ENCODE measurements around the gene STARD7. TPM values are rescaled to one million over a fixed set of nuclear protein-coding genes. Genes with fewer than 3 reads are reported as not detected.

The STARD7 gene
- total and polyA plus RNA-seq, 2 donors from 2014 or later: 96.6 to 112 TPM

GRCh38 chr2:96254571-96254970 lies 45.9 kb upstream of the STARD7 start:
- intact Hi-C loops (cut with DNase I): no loop called here
- TF ChIP-seq, protein P1, sequence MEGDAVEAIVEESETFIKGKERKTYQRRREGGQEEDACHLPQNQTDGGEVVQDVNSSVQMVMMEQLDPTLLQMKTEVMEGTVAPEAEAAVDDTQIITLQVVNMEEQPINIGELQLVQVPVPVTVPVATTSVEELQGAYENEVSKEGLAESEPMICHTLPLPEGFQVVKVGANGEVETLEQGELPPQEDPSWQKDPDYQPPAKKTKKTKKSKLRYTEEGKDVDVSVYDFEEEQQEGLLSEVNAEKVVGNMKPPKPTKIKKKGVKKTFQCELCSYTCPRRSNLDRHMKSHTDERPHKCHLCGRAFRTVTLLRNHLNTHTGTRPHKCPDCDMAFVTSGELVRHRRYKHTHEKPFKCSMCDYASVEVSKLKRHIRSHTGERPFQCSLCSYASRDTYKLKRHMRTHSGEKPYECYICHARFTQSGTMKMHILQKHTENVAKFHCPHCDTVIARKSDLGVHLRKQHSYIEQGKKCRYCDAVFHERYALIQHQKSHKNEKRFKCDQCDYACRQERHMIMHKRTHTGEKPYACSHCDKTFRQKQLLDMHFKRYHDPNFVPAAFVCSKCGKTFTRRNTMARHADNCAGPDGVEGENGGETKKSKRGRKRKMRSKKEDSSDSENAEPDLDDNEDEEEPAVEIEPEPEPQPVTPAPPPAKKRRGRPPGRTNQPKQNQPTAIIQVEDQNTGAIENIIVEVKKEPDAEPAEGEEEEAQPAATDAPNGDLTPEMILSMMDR (IDR thresholded peaks at IDR 0.05; ENCODE audit: borderline replicate concordance, extremely low read depth, insufficient read depth): no peak
- Histone ChIP-seq H3K9me3 (ENCODE audit: control insufficient read depth in 2 of 3, insufficient read depth in 1 of 3, low read length in 3 of 3) (no peaks in the 10 kb centered on the region), H3K36me3 (ENCODE audit: control insufficient read depth in 2 of 3, insufficient read depth in 3 of 3, low read length in 3 of 3) (peaks cover 3 to 34% (median 29%) of the 10 kb centered on the region in 3 donors), H3K4me1 (ENCODE audit: control insufficient read depth in 2 of 3, insufficient read depth in 2 of 3, low read depth in 1 of 3, low read length in 3 of 3) (peaks cover 3 to 53% (median 36%) of the 10 kb centered on the region in 3 donors), H3K27ac (ENCODE audit: low read depth in 2 of 2, low read length in 2 of 2) (peak overlapping the region in 1 of 2 donors; percentile 10), H3K27me3 (ENCODE audit: control insufficient read depth, insufficient read depth, low read length) (no peaks in the 10 kb centered on the region), H3K9ac (ENCODE audit: low read length in 3 of 3) (no peak overlapping the region), H3K4me3 (ENCODE audit: low read length in 3 of 3) (no peak overlapping the region)
- FAIRE-seq: no peak
- peak in 1 of 5 donors; percentile 56 for DNase-seq

DNA sequence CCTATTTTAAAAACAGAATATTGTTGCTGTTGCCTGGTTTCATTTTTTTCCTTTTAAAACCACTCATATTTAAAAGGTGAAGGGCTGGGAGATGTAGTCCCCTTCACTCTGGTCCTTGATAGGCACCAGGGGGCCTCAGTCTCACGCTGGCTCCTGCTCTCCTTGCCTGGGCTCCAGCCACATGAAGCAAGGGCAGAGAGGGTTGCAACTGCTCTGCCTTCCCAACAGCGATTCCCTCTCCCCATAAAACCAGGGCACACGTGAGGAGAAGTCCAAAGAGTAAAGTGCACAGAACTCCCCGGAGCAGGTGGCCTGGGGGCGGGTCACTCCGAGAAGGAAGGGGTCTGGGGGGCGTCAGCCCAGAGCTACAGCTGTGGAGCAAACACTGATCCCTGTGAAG lies 44.4 kb upstream of the STARD7 start:
- no peak for FAIRE-seq
- no peak overlapping the region for H3K9ac ChIP-seq (ENCODE audit: low read length in 3 of 3)
- DNase-seq: peak in 1 of 5 donors; percentile 28
- TF ChIP-seq, protein P1 (IDR thresholded peaks at IDR 0.05; ENCODE audit: borderline replicate concordance, extremely low read depth, insufficient read depth): peak; percentile 16
- no peaks in the 10 kb centered on the region for H3K9me3 ChIP-seq (ENCODE audit: control insufficient read depth in 2 of 3, insufficient read depth in 1 of 3, low read length in 3 of 3)
- peaks cover 3 to 38% (median 20%) of the 10 kb centered on the region in 3 donors for H3K4me1 ChIP-seq (ENCODE audit: control insufficient read depth in 2 of 3, insufficient read depth in 2 of 3, low read depth in 1 of 3, low read length in 3 of 3)
- H3K4me3 ChIP-seq (ENCODE audit: low read length in 3 of 3): no peak overlapping the region
- intact Hi-C loops (cut with DNase I): no loop called here
- peak overlapping the region in 1 of 2 donors; percentile 61 for H3K27ac ChIP-seq (ENCODE audit: low read depth in 2 of 2, low read length in 2 of 2)
- peaks cover 3 to 29% (median 27%) of the 10 kb centered on the region in 3 donors for H3K36me3 ChIP-seq (ENCODE audit: control insufficient read depth in 2 of 3, insufficient read depth in 3 of 3, low read length in 3 of 3)
- no peaks in the 10 kb centered on the region for H3K27me3 ChIP-seq (ENCODE audit: control insufficient read depth, insufficient read depth, low read length)

- no peaks in the 10 kb centered on the region for H3K9me3 ChIP-seq (ENCODE audit: control insufficient read depth in 2 of 3, insufficient read depth in 1 of 3, low read length in 3 of 3)
- intact Hi-C loops (cut with DNase I): no loop called here
- H3K4me1 ChIP-seq (ENCODE audit: control insufficient read depth in 2 of 3, insufficient read depth in 2 of 3, low read depth in 1 of 3, low read length in 3 of 3): peaks cover 3 to 34% (median 15%) of the 10 kb centered on the region in 3 donors
- TF ChIP-seq, protein P1 (IDR thresholded peaks at IDR 0.05; ENCODE audit: borderline replicate concordance, extremely low read depth, insufficient read depth): no peak
- H3K27me3 ChIP-seq (ENCODE audit: control insufficient read depth, insufficient read depth, low read length): no peaks in the 10 kb centered on the region
- no peak overlapping the region for H3K4me3 ChIP-seq (ENCODE audit: low read length in 3 of 3)
- FAIRE-seq (no peak), DNase-seq (peak in 1 of 5 donors; percentile 56)
- peaks cover 3 to 29% (median 27%) of the 10 kb centered on the region in 3 donors for H3K36me3 ChIP-seq (ENCODE audit: control insufficient read depth in 2 of 3, insufficient read depth in 3 of 3, low read length in 3 of 3)
- H3K9ac ChIP-seq (ENCODE audit: low read length in 3 of 3): peak overlapping the region in 1 of 3 donors; percentile 36
- H3K27ac ChIP-seq (ENCODE audit: low read depth in 2 of 2, low read length in 2 of 2): peak overlapping the region; percentile 61 to 66
Measured at GRCh38 chr2:96252526-96252925, 43.9 kb upstream of the STARD7 start.

All from kidney (tissue), 14 donors.